IMR-90 (cell line): Measurements from ENCODE around the gene OR2G2. TPM values are rescaled to one million over a fixed set of nuclear protein-coding genes. Genes with fewer than 3 reads are reported as not detected.

Source experiments
- ATAC-seq: fragments of 200-7000 bp; cut with Tn5 transposase; 2 replicates; pipeline ENCODE4 v1.9.1; 2020; ENCODE audit warnings: low read depth, mild to moderate bottlenecking, moderate library complexity
- BruUV-seq: library from RNA; stranded (reverse); fragments of 400-500 nt; replicated peaks from 2 replicates; lab custom pipeline; 2021; lab: Mats Ljungman, UMichigan
- CTCF ChIA-PET: fragments of 300-600 bp; formaldehyde crosslinking; extraction: SDS; loops from one replicate; lab custom pipeline; 2021; ENCODE audit warnings: antibody characterized with exemption; lab: Yijun Ruan, JAX
- POLR2A ChIA-PET: fragments of 300-600 bp; sonication (Branson Sonifier 250); formaldehyde crosslinking; loops from one replicate; lab custom pipeline; 2022; ENCODE audit warnings: antibody characterized with exemption; ENCODE audit not compliant: unreplicated experiment; lab: Charles Lee
- DNase-seq: peaks from one replicate; pipeline ENCODE4 v3.0.0; 2013
- H2AFZ ChIP-seq: replicated peaks from 2 replicates; pipeline ENCODE3; 2013; ENCODE audit warnings: low read length, mild to moderate bottlenecking; ENCODE audit not compliant: poor library complexity
- H2AK5ac ChIP-seq: 2 replicates; pipeline ENCODE4 v1.6.1; 2013; ENCODE audit warnings: low read depth, low read length, inconsistent platforms
- H2AK9ac ChIP-seq: replicated peaks from 2 replicates; pipeline ENCODE3; 2013; ENCODE audit warnings: mild to moderate bottlenecking, low read depth, low read length, moderate library complexity; ENCODE audit not compliant: poor library complexity
- H2BK120ac ChIP-seq: 2 replicates; pipeline ENCODE4 v1.6.1; 2013; ENCODE audit warnings: low read depth, low read length, inconsistent platforms
- H2BK15ac ChIP-seq: 3 replicates; pipeline ENCODE4 v1.6.1; 2013; ENCODE audit warnings: low read depth, low read length, inconsistent platforms
- H2BK20ac ChIP-seq: 2 replicates; pipeline ENCODE4 v1.6.1; 2013; ENCODE audit warnings: low read depth, mild to moderate bottlenecking, inconsistent platforms, low read length, moderate library complexity
- H2BK5ac ChIP-seq: 2 replicates; pipeline ENCODE4 v1.6.1; 2013; ENCODE audit warnings: mild to moderate bottlenecking, low read depth, low read length, inconsistent platforms; ENCODE audit not compliant: poor library complexity, severe bottlenecking
- H3K14ac ChIP-seq: replicated peaks from 2 replicates; pipeline ENCODE4 v1.6.1; 2013; ENCODE audit warnings: low read depth, low read length, inconsistent platforms
- H3K18ac ChIP-seq: 2 replicates; pipeline ENCODE4 v1.6.1; 2013; ENCODE audit warnings: low read depth, low read length, control low read depth
- H3K23ac ChIP-seq: 2 replicates; pipeline ENCODE4 v1.6.1; 2013; ENCODE audit warnings: low read depth, low read length, inconsistent platforms
- H3K27ac ChIP-seq: 2 replicates; pipeline ENCODE4 v1.5.1; 2013; ENCODE audit warnings: mild to moderate bottlenecking, control low read depth, low read length; ENCODE audit not compliant: insufficient read depth
- H3K27me3 ChIP-seq: 2 replicates; pipeline ENCODE4 v1.6.1; 2013; ENCODE audit warnings: low read length; ENCODE audit not compliant: control insufficient read depth, insufficient read depth
- H3K36me3 ChIP-seq: 2 replicates; pipeline ENCODE4 v1.6.1; 2013; ENCODE audit warnings: low read length, mixed read lengths; ENCODE audit not compliant: control insufficient read depth, insufficient read depth
- H3K4ac ChIP-seq: 2 replicates; pipeline ENCODE4 v1.6.1; 2013; ENCODE audit warnings: low read depth, low read length, inconsistent platforms
- H3K4me1 ChIP-seq: 2 replicates; pipeline ENCODE4 v1.6.1; 2013; ENCODE audit warnings: low read length, mixed read lengths; ENCODE audit not compliant: control insufficient read depth, insufficient read depth
- H3K4me2 ChIP-seq: 2 replicates; pipeline ENCODE4 v1.6.1; 2013; ENCODE audit warnings: low read depth, mild to moderate bottlenecking, control low read depth, low read length, moderate library complexity
- H3K4me3 ChIP-seq: 2 replicates; pipeline ENCODE4 v1.5.1; 2013; ENCODE audit warnings: low read depth, mild to moderate bottlenecking, control low read depth, low read length, moderate library complexity; ENCODE audit not compliant: insufficient read depth
- H3K56ac ChIP-seq: 2 replicates; pipeline ENCODE4 v1.6.1; 2013; ENCODE audit warnings: low read length, inconsistent platforms; ENCODE audit not compliant: insufficient read depth; ENCODE audit errors: extremely low read depth
- H3K79me1 ChIP-seq, 2 experiments: 2 replicates each; pipeline ENCODE4 v1.6.1; 2013; ENCODE audit warnings: low read length in 2 of 2, inconsistent platforms in 1 of 2, low read depth in 1 of 2
- H3K9ac ChIP-seq: 2 replicates; pipeline ENCODE4 v1.6.1; 2013; ENCODE audit warnings: low read depth, low read length, control low read depth
- H3K9me1 ChIP-seq: 2 replicates; pipeline ENCODE4 v1.6.1; 2013; ENCODE audit warnings: low read length, inconsistent platforms; ENCODE audit not compliant: insufficient read depth
- H3K9me3 ChIP-seq: 2 replicates; pipeline ENCODE4 v1.6.1; 2013; ENCODE audit warnings: low read length; ENCODE audit not compliant: control insufficient read depth, insufficient read depth
- H4K20me1 ChIP-seq: 2 replicates; pipeline ENCODE4 v1.6.1; 2013; ENCODE audit warnings: low read length, inconsistent platforms; ENCODE audit not compliant: insufficient read depth
- H4K5ac ChIP-seq: 2 replicates; pipeline ENCODE4 v1.6.1; 2013; ENCODE audit warnings: mild to moderate bottlenecking, low read depth, low read length, control low read depth
- H4K8ac ChIP-seq, 2 experiments: 2 replicates each; pipeline ENCODE4 v1.6.1; 2013; ENCODE audit warnings: low read depth in 2 of 2, low read length in 2 of 2, control low read depth in 1 of 2, inconsistent platforms in 1 of 2
- H4K91ac ChIP-seq: 2 replicates; pipeline ENCODE4 v1.6.1; 2013; ENCODE audit warnings: low read depth, low read length, inconsistent platforms; ENCODE audit not compliant: insufficient read depth
- BHLHE40 ChIP-seq: fragments of 150-350 bp; IDR thresholded peaks from 2 replicates; pipeline ENCODE4 v1.6.1; 2016; ENCODE audit warnings: mild to moderate bottlenecking, low read depth, low read length
- CEBPB ChIP-seq: IDR thresholded peaks from 2 replicates; pipeline ENCODE4 v1.6.1; 2012; ENCODE audit warnings: low read depth, low read length, improper control_type of control experiment
- CHD1 ChIP-seq: IDR thresholded peaks from 2 replicates; pipeline ENCODE4 v1.6.1; 2012; ENCODE audit warnings: low read depth, low read length, improper control_type of control experiment
- FOS ChIP-seq: fragments of 150-350 bp; IDR thresholded peaks from 2 replicates; pipeline ENCODE4 v1.6.1; 2016; ENCODE audit warnings: low read depth, low read length
- MAFK ChIP-seq: IDR thresholded peaks from 2 replicates; pipeline ENCODE4 v1.6.1; 2012; ENCODE audit warnings: low read depth, low read length, improper control_type of control experiment
- MAZ ChIP-seq: IDR thresholded peaks from 2 replicates; pipeline ENCODE4 v1.6.1; 2012; ENCODE audit warnings: low read depth, mild to moderate bottlenecking, low read length, improper control_type of control experiment, moderate library complexity, borderline replicate concordance
- MXI1 ChIP-seq: IDR thresholded peaks from 2 replicates; pipeline ENCODE4 v1.6.1; 2012; ENCODE audit warnings: low read depth, mild to moderate bottlenecking, low read length, moderate library complexity, borderline replicate concordance
- NFE2L2 ChIP-seq: fragments of 150-350 bp; IDR thresholded peaks from 2 replicates; pipeline ENCODE4 v1.6.1; 2016; ENCODE audit warnings: low read depth, mild to moderate bottlenecking, low read length
- POLR2A ChIP-seq: IDR thresholded peaks from 2 replicates; pipeline ENCODE4 v1.6.1; 2012; ENCODE audit warnings: mild to moderate bottlenecking, low read depth, low read length
- RAD21 ChIP-seq: IDR thresholded peaks from 2 replicates; pipeline ENCODE4 v1.6.1; 2012; ENCODE audit warnings: low read length, improper control_type of control experiment
- RCOR1 ChIP-seq: IDR thresholded peaks from 2 replicates; pipeline ENCODE4 v1.6.1; 2012; ENCODE audit warnings: mild to moderate bottlenecking, low read length, improper control_type of control experiment; ENCODE audit not compliant: insufficient replicate concordance
- RFX5 ChIP-seq: IDR thresholded peaks from 2 replicates; pipeline ENCODE4 v1.8.0; 2012; ENCODE audit warnings: low read depth, mild to moderate bottlenecking, low read length, moderate library complexity
- SMC3 ChIP-seq: fragments of 150-350 bp; IDR thresholded peaks from 2 replicates; pipeline ENCODE4 v1.6.1; 2016; ENCODE audit warnings: low read depth, mild to moderate bottlenecking, antibody characterized with exemption, low read length, moderate library complexity
- WGBS, 2 experiments: methylation state at CpG; one replicate each; pipeline versions ENCODE4 v1.1.5 to v1.1.7; 2013; ENCODE audit warnings: missing lambda C conversion rate in 2 of 2; ENCODE audit not compliant: insufficient read length in 1 of 2; ENCODE audit errors: extremely low coverage in 2 of 2; 5-methylcytosine and 5-hydroxymethylcytosine counted together
- dilution Hi-C: fragments of 300-500 bp; cut with HindIII; formaldehyde crosslinking; loops from one replicate; pipeline ENCODE4 v1.14.3; 2018; ENCODE audit warnings: low sequenced_read_pairs; ENCODE audit not compliant: unreplicated experiment
- in situ Hi-C: fragments of 300-500 bp; cut with MboI; formaldehyde crosslinking; loops from 3 replicates; pipeline ENCODE4 v1.14.3; 2019; ENCODE audit warnings: low sequenced_read_pairs, inconsistent platforms, mixed read lengths
- intact Hi-C: fragments of 100-400 bp; cut with micrococcal nuclease; formaldehyde crosslinking; loops from 2 replicates; pipeline ENCODE4 v1.10.0; 2022
- polyA plus RNA-seq, 3 experiments: library from polyadenylated mRNA; depleted of rRNA; stranded (reverse); fragments of >200 nt; gene quantifications; 2 replicates each; pipeline ENCODE4 v1.2.3, GENCODE V29; 2012; ENCODE audit warnings: low replicate concordance in 1 of 3
- total RNA-seq: library from RNA; depleted of rRNA; stranded (reverse); fragments of >200 nt; gene quantifications from 2 replicates; pipeline ENCODE4 v1.2.3, GENCODE V29; 2012
- TF ChIP-seq, protein P1 (sequence below): fragments of 150-350 bp; IDR thresholded peaks from 2 replicates; pipeline ENCODE4 v1.6.1; 2016; ENCODE audit warnings: low read depth, mild to moderate bottlenecking, low read length, moderate library complexity, borderline replicate concordance
- TF ChIP-seq, protein P2 (sequence below): fragments of 150-350 bp; IDR thresholded peaks from 2 replicates; pipeline ENCODE4 v1.6.1; 2017; ENCODE audit warnings: mild to moderate bottlenecking, antibody characterized with exemption, low read length, low read depth
- TF ChIP-seq, protein P3 (sequence below): conservative IDR thresholded peaks from 2 replicates; pipeline ENCODE4 v1.5.1; 2012; ENCODE audit warnings: mild to moderate bottlenecking, low read depth, low read length, improper control_type of control experiment

The OR2G2 gene
- total and polyA plus RNA-seq, 2 of the 4 experiments (the other 2 are of a cell fraction): not detected

DNA sequence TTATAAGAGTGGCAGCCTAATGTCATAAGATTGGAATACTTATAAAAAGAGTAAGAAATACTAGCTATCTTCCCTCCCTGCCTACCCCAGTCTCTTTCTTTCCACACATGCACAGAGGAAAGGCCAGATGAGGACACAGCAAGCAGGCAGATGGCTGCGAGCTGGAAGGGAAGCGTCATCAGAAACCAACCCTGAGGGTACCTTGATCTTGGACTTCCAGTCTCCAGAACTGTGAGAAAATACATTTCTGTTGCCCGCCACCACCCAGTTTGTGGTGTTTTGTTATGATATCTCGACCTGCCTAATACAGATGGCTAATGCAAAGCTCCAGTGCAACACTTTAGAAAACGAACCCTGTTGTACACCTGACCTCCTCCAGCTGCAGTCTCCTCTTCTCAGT lies 49.6 kb upstream of the OR2G2 start:
- Histone ChIP-seq H2BK15ac (no peak overlapping the region), H3K4me3 (no peak overlapping the region), H3K23ac (no peak overlapping the region), H2BK5ac (no peak overlapping the region), H3K9me3 (peaks cover 8% of the 10 kb centered on the region), H4K20me1 (no peaks in the 10 kb centered on the region), H3K4me1 (no peaks in the 10 kb centered on the region), H3K18ac (no peak overlapping the region), H4K5ac (no peak overlapping the region), H3K14ac (no peak overlapping the region), H2AFZ (no peak overlapping the region), H2AK9ac (no peak overlapping the region), H3K4ac (no peak overlapping the region), H4K8ac (no peak overlapping the region), H3K27ac (no peak overlapping the region), H3K4me2 (no peak overlapping the region), H3K9ac (no peak overlapping the region), H3K79me1 (no peaks in the 10 kb centered on the region), H2AK5ac (no peak overlapping the region), H2BK20ac (no peak overlapping the region), H3K36me3 (no peaks in the 10 kb centered on the region), H3K27me3 (no peaks in the 10 kb centered on the region), H4K91ac (no peak overlapping the region), H3K9me1 (no peaks in the 10 kb centered on the region), H3K56ac (no peak overlapping the region), H2BK120ac (no peak overlapping the region)
- BruUV-seq: no TSS peak
- WGBS, 2 experiments: no CpG with 5 or more reads among the region's 5 CpGs
- TF ChIP-seq FOS (no peak), BHLHE40 (no peak), MAZ (no peak), MAFK (no peak), NFE2L2 (no peak), SMC3 (no peak), RAD21 (no peak), CHD1 (no peak), MXI1 (no peak), CEBPB (no peak), RCOR1 (no peak), POLR2A (no peak), RFX5 (no peak)
- TF ChIP-seq, protein P1, sequence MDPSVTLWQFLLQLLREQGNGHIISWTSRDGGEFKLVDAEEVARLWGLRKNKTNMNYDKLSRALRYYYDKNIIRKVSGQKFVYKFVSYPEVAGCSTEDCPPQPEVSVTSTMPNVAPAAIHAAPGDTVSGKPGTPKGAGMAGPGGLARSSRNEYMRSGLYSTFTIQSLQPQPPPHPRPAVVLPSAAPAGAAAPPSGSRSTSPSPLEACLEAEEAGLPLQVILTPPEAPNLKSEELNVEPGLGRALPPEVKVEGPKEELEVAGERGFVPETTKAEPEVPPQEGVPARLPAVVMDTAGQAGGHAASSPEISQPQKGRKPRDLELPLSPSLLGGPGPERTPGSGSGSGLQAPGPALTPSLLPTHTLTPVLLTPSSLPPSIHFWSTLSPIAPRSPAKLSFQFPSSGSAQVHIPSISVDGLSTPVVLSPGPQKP: no peak
- TF ChIP-seq, protein P2, sequence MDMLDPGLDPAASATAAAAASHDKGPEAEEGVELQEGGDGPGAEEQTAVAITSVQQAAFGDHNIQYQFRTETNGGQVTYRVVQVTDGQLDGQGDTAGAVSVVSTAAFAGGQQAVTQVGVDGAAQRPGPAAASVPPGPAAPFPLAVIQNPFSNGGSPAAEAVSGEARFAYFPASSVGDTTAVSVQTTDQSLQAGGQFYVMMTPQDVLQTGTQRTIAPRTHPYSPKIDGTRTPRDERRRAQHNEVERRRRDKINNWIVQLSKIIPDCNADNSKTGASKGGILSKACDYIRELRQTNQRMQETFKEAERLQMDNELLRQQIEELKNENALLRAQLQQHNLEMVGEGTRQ: no peak
- TF ChIP-seq, protein P3, sequence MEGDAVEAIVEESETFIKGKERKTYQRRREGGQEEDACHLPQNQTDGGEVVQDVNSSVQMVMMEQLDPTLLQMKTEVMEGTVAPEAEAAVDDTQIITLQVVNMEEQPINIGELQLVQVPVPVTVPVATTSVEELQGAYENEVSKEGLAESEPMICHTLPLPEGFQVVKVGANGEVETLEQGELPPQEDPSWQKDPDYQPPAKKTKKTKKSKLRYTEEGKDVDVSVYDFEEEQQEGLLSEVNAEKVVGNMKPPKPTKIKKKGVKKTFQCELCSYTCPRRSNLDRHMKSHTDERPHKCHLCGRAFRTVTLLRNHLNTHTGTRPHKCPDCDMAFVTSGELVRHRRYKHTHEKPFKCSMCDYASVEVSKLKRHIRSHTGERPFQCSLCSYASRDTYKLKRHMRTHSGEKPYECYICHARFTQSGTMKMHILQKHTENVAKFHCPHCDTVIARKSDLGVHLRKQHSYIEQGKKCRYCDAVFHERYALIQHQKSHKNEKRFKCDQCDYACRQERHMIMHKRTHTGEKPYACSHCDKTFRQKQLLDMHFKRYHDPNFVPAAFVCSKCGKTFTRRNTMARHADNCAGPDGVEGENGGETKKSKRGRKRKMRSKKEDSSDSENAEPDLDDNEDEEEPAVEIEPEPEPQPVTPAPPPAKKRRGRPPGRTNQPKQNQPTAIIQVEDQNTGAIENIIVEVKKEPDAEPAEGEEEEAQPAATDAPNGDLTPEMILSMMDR: no peak
- in situ Hi-C loops (no loop called here), dilution Hi-C loops (no loop called here), intact Hi-C loops (no loop called here)
- DNase-seq: no peak
- ChIA-PET CTCF (no interaction called here), POLR2A (no interaction called here)
- ATAC-seq: no peak
